ENCODE data around the gene UCP2.
"Not testable (repeated sequence)": the region's sequence is repeated elsewhere in the genome, so short reads cannot be mapped to it uniquely, and the experiment has no call there.

UCP2 gene

GRCh38 chr11:73942010-73942409, 40.6 kb downstream of the UCP2 start:
- no peak for DNase-seq (ENCODE audit: low read depth in 2 of 2)

- DNase-seq (ENCODE audit: low read depth in 2 of 2), result no peak
Measured at GRCh38 chr11:73940801-73941570, 41.7 kb downstream of the UCP2 start.

- no peak for DNase-seq (ENCODE audit: low read depth in 2 of 2)
Measured at GRCh38 chr11:73939096-73939495, 43.5 kb downstream of the UCP2 start.

GRCh38 chr11:73936047-73936446, 46.6 kb downstream of the UCP2 start:
- DNase-seq (ENCODE audit: low read depth in 2 of 2), result not testable (repeated sequence)

- no peak for DNase-seq (ENCODE audit: low read depth in 2 of 2)
Measured at GRCh38 chr11:73932781-73933180, 49.9 kb downstream of the UCP2 start.

- no peak for DNase-seq (ENCODE audit: low read depth in 2 of 2)
Measured at GRCh38 chr11:73931951-73932350, 50.7 kb downstream of the UCP2 start.

GRCh38 chr11:73931039-73931645, 51.5 kb downstream of the UCP2 start:
- no peak for DNase-seq (ENCODE audit: low read depth in 2 of 2)

GRCh38 chr11:73929388-73929787, 53.3 kb downstream of the UCP2 start:
- no peak for DNase-seq (ENCODE audit: low read depth in 2 of 2)
